ENCODE data around the gene ACOT12.

The ACOT12 gene

GRCh38 chr5:81283976-81284375 lies 110.0 kb downstream of the ACOT12 start:
- Histone ChIP-seq H3K4me3 (no peak overlapping the region), H4K20me1 (no peaks in the 10 kb centered on the region; the same call in 1 of the 2 replicates)

More at GRCh38 chr5:81283976-81284375, 110.0 kb downstream of the ACOT12 start:
- Histone ChIP-seq H3K9ac (no peak overlapping the region), H3K27ac (no peak overlapping the region), H3K4me2 (no peak overlapping the region), H3K9me3 (peaks cover 5% of the 10 kb centered on the region; the same call in 1 of the 2 replicates), H3K27me3 (no peaks in the 10 kb centered on the region), H3K4me1 (no peaks in the 10 kb centered on the region), H3K36me3 (no peaks in the 10 kb centered on the region)
- no peak for TF ChIP-seq Cebpa-rat (IDR thresholded peaks at IDR 0.05)

Measured in BLaER1 (cell line).